OCI-M2 (cell line): Measurements from ENCODE around the gene RABGAP1L.
"Not testable (repeated sequence)": the region's sequence is repeated elsewhere in the genome, so short reads cannot be mapped to it uniquely, and the experiment has no call there.

ENCODE experiments used
- DNase-seq: peaks from one replicate; lab custom pipeline; 2025; ENCODE audit not compliant: unreplicated experiment; lab: John Stamatoyannopoulos, UW

RABGAP1L gene

DNA sequence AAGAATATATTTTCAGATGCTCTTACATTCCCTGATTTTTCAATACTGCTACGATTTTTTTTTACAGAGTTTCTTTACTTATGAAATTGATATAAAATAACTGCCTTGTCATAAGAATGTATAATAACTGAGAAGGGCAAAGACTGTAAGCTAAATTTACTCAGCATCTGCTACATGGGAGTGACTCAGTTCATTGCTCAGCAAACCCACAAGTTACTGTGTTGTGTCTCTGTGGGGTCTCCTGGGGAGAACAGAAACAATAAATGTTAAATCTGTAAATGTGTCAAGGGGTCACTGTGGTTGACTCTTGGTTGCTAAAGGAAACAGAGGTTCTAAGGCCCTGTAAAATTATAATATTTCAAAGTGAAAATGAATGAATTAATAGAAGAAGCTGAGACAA lies 630.1 kb downstream of the RABGAP1L start:
- no peak for DNase-seq

DNA sequence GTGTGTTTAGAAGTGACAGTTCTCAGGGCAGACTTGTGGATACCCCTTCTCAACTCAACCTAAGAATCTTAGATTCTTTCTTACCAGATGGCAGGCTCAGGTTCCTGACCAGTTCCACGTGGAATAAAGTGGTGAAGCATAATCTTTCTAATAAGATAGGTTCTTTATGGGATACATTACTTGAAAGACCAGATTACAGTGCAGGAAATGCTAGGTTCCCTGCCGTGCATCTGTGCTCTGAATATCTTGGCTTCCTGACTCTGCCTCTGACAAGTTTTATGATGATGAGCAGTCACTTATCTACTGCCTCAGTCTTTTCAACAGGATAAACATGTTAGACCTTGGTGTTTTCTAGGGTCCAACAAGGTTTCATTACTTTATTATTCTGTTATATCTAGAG lies 632.5 kb downstream of the RABGAP1L start:
- no peak for DNase-seq

DNA sequence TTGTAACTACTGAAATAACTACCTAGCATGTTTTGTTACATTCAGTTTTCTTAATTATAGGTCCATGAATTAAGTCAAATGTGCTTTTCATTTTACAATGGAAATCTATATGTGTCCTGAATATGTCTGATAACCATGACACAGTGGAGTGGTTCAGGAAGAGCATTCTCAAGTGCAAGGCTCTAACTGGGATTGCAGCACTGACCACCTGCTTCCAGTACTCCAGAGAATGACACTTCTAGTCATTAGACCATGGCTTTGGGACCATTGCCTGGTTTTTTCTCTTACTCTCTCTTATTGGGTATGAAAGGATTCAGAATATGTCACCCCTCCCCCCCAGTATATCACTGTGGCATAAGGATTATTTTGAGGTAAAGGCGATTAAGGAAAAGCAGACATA lies 635.5 kb downstream of the RABGAP1L start:
- no peak for DNase-seq

DNA sequence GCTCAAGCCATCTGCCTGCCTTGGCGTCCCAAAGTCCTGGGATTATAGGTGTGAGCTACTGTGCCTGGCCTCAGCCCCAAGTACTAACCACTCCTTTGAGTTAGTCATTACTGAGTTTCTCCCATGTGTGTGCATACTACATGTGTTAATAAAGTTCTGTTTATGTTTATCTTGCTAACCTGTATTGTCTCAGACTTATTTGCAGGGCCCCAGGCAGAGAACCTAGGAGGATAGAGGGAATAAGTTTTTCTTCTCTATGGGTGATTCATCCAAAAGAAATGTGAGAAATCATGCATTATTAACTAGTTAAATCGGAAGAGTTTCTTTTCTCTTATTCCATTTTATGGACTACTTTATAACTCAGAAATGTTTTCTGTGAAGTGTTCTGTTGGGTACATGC lies 636.5 kb downstream of the RABGAP1L start:
- no peak for DNase-seq

DNA sequence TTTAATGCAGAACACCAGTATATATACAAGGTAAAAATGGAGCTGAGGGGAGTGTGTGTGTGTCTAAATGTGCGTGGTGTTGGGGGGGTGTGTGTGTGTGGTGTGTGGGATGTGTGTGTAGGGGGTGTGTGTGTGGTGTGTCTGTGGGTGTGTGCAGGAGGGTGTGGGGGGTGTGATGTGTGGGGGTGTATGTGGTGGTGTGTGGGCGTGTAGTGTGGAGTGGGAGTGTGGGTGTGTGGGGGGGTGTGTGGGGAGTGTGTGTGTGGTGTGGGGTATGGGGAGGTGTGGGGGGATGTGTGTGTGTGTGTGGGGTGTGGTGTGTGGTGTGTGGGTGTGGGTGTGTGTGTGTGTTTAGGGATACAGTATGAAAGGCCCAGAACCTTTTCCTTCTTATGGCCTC lies 638.1 kb downstream of the RABGAP1L start:
- DNase-seq: no peak

DNA sequence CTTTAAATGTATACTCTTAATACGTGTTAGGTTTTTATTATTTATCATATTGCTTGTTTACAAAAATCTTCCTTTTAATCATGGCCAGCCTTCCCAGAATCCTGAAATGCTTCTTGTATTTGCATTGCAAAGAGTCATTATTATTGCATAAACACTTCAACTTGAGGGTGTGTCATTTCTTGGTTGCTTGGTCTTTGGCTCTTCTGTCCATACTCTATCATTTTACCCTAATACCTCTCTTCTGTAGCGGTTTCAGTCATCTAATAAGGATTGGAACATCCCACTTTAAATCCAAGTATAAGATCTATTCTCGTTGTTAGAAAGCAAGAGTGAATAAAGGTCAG lies 639.8 kb downstream of the RABGAP1L start:
- DNase-seq: no peak

DNA sequence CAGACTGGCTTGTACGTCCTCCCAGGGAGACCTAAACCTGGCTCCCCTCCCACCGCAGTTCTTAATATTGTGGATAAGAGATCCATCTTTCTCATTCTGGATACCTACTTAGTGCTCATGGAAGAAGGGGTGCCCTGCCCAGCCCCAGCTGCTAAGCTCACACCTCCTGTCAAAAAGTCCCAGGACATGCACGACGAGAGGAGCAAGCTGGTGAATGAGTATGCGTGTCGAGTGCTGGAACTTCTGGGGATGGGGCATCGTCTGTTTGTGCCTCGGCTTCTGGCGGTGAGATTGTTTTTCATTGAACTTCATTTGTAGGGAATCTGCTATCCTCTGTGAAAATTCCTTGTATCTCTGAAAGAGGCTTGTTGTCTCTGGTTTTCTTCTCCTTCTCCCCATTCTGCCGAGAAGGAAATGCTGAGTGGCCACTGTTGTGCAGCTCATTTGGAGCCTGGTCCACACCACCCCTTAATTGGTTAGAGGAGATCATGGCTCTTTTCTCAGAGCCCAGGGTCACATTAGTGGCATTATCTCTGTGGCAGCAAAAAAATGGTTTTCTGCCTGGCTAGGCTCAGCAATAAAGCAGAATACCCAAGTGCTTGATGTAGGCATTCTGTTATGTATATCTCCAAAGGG lies 641.0 kb downstream of the RABGAP1L start:
- DNase-seq: no peak

DNA sequence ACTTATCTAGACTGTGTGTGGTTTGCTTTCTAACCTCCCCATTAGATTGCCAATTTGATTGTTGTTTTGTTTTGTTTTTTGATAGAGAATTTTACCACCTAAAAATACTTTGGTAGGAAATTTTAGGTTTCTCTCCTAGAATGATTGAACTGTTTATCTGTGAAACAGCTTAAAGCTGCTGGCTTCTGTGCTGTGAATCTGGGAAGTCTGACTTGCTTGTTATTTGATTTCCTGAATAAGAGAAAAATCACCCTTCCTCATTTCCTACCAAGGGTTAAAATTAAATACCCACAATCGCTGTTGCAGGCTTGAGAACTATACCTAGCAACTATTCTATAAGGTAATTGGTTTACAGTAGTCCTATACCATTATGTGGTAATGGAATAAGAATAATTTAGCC lies 641.6 kb downstream of the RABGAP1L start:
- DNase-seq: no peak

DNA sequence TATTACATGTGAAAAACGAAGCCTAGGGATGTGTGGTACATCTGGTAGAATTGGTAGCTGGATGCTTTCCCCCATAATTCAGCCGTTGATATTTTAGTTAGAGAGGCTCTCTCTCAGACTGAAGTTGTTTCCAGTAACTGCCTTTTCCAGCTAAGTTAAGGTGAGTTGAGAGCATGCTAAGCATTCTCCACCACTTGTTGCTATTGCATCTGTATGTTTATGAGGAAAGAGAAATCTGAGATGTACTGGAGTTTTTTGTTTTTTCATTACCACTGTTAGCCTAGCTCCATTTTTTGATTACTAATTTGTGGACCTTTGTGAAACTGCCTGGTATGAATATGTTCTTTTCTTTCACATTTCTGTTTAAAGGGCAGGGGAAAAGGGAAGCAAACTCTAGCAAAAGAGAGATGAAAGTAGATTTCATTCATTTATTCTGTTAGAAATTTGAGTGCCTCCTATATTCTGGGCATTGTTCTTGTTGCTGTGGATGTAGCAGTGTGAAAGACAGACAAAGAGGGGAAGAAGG lies 650.5 kb downstream of the RABGAP1L start:
- DNase-seq: no peak

DNA sequence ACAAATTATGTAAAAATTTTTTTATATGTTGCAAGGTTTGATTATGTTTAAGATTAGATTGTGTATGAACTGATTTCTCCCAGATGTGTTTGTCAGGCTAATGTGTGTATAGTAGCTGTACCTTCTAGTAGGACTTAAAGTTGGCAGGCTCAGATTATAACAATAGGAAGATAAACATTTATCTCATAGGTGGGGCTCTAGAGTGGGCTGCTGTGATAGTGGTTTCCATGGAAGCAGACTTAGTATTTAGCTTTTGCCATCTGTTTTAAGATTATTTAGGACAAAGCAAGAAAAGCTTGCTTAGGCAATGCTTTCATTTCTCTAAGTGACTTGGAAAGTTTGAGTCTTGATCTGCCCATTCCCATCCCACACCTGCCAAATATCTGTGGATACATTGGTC lies 652.7 kb downstream of the RABGAP1L start:
- DNase-seq: no peak

DNA sequence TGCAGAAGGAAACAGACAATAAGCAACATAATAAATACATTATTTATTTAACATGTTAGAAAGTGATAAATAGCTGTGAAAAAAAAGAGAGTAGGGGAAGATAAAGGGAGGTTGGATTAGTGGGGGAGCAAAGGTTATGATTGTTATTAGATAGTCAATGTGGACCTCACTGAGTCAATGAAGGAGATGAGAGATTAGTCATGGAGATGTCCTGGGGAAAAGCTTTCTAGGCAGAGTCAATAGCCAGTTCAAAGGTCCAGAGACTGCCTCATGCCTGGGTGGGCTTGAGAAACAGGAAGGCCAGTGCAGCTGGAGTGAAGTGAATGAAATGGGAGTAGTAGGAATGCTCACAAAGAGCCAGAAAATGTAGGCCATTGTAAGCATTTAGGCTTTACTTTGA lies 653.3 kb downstream of the RABGAP1L start:
- no peak for DNase-seq

DNA sequence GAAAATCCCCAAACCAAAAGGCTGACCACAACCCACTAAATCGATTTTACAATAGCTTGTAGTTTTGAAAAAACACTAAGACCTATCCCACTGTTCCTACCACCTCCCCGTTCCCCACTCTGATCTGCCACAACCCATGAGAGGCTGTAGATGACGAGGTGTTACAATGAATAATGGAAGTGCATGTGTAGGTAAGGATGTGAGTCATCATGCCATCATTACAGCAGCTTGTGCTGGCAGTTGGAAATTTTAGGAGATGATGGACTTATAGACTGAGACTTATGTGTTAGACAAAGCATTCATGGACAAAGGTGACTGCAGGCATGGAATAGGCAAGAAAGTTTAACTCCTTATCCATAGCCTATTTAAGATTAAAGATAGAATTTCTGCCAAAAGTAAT lies 655.7 kb downstream of the RABGAP1L start:
- DNase-seq: no peak

DNA sequence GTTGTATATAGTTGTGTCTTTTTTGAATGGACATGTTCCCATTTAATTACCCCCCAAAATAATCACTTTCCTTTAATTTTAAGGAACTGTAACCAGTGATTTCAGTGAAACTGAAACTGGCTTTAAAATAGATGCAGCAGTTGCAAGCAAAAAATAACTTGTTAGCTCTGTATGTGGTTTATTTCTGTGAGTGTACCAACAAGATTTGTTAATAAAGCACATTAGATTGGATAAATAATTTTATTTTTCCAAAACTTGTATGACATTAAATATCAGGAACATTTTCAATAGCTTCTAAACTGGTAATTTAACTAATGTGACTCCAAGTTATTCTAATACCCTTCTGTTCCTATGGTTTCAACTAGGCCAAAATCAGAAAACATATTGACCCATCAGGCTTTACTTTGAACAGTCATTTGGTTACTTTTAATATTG lies 656.2 kb downstream of the RABGAP1L start:
- no peak for DNase-seq

DNA sequence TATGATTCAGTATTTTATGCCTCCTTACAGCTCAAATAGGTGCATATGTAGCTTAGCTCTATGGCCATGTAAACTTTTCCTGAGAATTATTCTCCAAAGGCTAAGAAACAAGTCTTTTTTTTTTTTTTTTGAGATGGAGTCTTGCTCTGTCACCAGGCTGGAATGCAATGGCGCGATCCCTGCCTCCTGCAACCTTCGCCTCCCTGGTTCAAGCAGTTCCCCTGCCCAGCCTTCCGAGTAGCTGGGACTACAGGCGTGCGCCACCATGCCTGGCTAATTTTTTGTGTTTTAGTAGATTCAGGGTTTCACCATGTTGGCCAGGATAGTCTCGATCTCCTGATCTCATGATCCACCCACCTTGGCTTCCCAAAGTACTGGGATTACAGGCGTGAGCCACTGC lies 657.3 kb downstream of the RABGAP1L start:
- not testable (repeated sequence) for DNase-seq

DNA sequence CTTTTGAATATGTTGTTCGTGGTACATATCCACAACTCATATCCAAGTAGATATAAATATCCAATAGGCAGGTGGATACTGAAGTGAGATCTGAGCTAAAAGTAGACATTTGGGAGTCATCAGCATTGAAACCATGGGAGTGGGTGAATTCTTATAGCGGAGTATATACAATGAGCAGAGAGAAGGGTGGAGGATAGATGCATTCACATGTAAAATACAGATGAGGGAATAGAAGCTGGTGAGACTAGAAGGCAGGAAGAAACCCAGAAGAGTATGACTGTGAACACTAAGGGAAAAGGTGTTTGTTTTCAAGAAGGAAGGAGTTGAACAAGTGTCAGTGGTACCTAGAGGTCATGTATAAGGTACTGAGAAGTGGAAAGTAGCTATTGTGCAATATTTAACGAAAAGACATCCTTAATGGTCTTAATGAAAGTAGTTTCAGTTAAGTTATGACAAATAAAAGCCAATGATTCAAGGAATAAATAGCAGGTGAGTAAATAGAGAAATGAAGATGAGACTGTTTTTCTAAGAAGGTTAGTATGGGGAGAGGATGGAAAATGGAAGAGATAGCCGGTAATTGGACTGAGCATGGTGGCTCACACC lies 658.8 kb downstream of the RABGAP1L start:
- no peak for DNase-seq

DNA sequence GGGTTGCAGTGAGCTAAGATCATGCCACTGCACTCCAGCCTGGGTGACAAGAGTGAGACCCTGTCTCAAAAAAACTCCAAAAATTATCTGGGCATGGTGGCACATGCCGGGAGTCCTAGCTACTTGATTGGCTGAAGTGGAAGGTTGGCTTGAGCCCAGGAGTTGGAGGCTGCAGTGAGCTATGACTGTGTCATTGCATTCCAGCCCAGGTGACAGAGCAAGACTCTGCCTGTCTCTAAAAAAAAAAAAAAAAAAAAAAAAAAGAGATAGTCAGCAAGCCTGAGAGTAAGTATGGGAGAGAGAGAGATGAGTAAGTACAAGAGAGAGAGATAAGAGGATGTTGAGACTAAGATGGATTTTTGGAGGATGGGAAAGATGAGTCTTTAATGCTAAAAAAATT lies 659.6 kb downstream of the RABGAP1L start:
- DNase-seq: no peak

DNA sequence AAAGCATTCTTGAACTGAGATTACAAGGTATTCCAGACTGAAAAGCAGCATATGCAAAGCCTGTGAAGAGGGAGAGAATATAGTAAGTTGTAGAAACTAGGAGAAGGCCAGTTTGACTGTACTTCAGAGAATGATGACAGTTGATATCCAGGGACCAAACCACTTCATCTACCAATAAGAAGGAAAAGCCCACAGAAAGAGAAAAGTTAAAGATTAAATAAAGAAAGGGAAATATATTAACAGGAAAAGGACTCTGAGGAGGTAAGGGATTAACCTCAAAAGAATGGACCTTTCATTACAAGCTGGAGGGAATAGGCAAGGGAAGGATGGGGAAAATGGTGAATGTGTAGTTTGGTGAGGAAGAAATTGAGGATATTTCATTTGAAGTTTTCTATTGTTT lies 660.3 kb downstream of the RABGAP1L start:
- DNase-seq: no peak

DNA sequence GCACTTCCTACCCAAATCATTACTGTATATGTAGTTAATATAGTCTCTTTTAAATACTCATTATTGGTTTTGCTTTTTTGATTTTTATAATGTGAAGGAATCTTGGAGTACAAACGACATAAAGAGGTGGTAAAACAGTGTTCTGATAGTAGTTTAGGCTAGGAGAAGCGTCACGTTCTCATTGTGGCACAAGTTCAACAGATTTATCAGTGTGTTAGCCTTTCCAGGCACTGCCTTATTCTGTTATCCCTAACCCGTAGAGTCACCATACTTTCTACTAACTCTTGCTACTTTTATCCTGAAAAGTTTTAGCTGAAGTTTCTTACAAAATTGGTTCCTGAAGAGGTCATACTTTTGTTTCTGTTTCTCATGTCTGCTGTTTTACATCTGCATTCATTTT lies 665.8 kb downstream of the RABGAP1L start:
- no peak for DNase-seq

DNA sequence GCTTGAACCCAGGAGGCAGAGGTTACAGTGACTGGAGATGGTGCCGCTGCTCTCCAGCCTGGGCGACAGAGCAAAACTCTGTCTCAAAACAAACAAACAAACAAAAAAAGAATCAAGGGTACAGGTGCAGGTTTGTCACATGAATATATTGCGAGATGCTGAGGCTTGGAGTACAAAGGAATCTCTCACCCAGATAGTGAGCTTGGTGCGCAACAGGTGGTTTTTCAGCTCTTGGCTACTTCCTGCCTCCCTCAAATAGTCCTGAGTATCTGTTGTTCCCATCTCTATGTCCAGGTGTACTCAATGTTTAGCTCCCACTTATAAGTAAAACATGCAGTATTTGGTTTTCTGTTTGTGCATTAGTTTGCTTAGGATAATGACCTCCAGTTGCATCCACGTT lies 666.5 kb downstream of the RABGAP1L start:
- DNase-seq: no peak

DNA sequence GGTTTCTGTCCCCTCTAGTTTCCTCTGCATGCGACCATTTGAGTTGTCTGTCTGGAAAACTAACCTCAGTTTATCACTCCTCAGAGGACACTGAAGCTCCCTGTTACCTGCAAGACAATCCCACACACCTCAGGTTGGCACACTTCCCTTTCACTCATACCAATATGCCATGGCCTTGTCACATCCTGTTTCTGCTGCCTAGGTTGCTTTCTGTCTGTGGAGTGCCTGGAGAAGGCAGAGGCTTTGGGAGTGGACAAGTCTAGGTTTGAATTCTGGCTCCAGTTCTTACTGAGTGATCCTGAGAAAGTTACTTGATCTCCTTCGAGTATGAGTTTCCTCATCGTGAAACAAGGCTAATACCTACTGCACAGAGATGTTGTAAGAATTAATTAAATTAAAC lies 668.9 kb downstream of the RABGAP1L start:
- no peak for DNase-seq

DNA sequence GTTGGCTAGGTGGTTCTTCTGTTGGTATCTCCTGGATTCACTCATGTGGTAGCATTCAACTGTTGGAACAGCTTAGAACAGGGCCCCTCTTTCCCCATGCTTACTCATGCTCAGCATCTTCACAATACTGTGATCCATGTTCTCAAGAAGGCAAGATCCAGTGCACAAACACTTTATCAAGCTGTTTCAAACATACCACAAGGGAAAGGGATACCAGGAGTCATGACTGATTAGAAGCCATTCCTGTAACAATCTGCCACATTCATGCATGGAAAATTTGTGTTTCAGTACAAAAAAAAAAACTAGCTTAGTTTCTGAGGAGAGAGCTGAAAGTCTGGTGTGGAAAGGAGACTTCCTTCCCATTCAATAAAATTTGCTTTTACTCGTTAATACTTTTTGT lies 670.7 kb downstream of the RABGAP1L start:
- no peak for DNase-seq

DNA sequence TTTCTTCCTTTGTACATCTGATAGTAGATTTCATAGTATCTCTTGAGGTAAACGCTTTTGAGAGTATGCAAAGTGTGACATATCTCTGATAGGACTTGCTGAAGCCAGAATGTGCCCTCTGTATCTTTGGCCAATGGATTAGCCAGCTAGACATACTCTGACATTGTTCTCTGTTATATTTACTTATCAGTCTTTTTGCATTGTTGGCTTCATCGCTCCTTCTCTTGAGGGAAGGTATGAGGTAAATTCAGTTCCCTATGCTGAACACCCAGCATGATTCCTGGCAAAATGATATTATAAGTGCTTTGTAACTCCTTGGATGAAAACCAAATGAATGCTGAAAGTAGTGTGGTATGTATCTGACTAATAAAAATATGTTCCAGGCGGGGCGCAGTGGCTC lies 677.2 kb downstream of the RABGAP1L start:
- no peak for DNase-seq

DNA sequence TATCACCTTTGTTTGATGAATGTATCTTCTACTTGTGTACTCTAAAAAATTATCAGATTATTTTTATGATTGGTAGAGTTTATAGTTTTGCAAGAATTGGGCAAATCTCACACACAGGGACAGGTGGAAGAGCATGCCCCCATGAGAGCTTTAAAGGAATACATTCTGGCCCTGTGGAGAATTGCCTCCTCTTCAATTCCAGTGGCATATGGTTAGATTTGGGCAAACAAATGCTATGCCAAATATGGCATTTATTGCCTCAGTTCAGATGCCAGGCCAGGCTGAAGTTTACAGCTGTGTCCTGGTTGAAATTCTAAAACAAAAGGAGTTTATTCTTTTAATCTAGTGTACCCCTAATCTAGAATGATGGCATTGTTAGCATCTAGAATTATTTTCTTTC lies 678.1 kb downstream of the RABGAP1L start:
- DNase-seq: no peak
